AG08396 (cell line): ENCODE data around the gene BPIFB2.

ENCODE experiments used
- DNase-seq: peaks from one replicate; pipeline ENCODE4 v3.0.0; 2012; ENCODE audit warnings: low spot score, mixed read lengths

BPIFB2 gene

DNA sequence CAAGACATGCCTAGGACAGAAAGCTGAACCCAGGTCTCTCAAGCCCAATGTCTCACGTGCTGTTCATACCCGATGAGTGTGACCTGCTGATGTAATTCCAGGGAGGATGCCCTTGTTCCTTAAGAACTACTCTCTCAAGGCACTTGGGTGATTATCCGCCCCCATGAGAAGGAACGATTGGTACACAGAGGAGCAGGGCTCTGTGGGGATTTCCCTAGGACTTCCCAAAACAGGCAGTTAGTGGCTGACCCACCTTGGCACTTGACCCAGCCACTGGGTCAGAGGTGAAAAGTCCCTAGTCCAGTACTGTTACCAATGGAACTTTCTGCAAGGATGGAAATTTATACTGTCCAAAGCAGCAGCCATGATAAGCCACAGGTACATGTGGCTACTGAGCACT lies 14.8 kb downstream of the BPIFB2 start:
- DNase-seq = no peak

GRCh38 chr20:33022694-33023438 lies 15.4 kb downstream of the BPIFB2 start:
- DNase-seq = no peak

- DNase-seq = no peak
These were observed 16.1 kb downstream of the BPIFB2 start for GRCh38 chr20:33023439-33024242.

GRCh38 chr20:33024243-33024560 lies 16.7 kb downstream of the BPIFB2 start:
- DNase-seq = no peak

GRCh38 chr20:33024609-33025317 lies 17.3 kb downstream of the BPIFB2 start:
- DNase-seq = no peak

DNA sequence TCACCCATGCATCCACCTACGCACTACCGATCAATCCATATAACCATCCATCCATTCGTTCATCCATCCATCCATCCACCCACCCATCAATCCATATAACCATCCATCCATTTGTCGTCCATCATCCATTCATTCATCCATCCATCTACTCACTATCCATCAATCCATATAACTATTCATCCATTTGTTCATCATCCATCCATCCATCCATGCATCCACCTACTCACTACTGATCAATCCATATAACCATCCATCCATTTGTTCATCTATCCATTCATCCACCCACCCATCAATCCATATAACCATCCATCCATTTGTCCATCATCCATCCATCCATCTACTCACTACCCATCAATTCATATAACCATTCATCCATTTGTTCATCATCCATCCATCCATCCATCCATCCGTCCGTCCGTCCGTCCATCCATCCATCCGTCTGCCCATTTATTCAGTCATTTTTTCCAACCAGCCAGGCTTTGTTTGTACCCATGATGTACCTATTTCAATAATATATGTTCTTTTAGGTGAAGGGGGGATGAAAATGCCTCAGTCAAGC lies 17.9 kb downstream of the BPIFB2 start:
- no peak for DNase-seq

- DNase-seq = no peak
These were observed 18.7 kb downstream of the BPIFB2 start for GRCh38 chr20:33026072-33026778.

DNA sequence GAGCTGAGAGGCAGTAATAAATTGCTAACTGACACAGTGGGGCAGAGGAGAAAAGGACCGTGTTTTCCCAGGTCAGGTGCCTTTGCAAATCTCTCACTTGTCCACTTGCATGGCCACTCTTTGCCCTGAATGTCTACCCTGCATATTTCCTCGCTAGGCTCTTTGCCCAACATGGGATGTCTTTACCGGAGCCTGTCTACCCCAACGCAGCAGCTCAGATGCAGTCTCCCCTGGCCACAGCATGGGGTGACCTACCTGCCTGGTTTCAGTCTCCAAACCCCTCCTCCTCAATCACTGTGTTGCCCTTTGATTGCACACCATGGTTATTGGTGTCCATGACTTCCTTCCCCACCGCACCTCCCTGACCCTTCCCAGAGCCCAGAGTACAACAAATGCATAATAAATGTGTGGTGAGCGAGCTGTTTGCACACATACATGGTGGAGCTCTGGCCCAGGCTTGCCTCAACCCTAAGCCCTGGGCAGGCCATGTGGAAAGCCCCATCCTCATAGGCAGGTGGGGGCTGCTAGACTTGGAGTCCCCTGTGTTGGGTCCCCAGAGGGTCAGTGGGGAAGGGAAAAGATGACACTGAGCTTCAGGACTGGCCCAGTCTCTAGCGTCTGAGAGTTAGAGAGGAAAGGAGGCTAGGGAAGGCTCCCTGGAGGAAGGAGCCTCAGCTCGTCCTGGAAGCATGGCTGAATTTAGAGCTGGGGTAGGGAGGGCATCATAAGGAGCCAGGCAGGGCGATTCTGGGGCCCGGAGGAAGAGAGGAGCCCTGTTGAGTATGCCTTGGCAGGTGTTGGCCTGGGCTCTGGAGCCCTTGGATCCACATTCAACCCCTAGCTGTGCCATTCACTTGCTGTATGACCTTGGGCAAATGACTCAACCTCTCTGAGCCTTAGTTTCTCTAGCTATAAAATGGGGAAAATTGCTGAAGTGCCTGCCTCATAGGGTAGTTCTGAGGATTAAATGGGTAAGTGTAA lies 19.6 kb downstream of the BPIFB2 start:
- no peak for DNase-seq

- no peak for DNase-seq
These were observed 20.6 kb downstream of the BPIFB2 start for GRCh38 chr20:33027769-33028751.

DNA sequence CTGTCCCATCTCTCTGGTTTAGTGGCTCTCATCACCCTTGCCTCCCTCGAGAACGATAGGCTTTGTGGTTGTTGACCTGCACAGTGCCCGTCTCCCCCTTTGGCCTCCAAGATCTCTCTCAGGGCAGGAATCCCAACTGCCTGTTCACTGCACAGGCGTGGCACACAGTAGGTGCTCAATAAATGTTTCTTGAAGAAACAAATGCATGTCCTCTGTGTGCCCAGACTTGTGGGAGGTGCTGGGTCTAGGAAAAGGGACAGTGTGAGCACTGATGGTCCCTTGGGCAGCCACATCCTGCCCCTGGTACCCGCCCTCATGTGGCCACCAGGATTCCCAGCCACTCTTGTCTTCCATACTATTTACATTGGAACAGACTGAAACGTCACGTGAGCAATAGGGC lies 21.4 kb downstream of the BPIFB2 start:
- no peak for DNase-seq

DNA sequence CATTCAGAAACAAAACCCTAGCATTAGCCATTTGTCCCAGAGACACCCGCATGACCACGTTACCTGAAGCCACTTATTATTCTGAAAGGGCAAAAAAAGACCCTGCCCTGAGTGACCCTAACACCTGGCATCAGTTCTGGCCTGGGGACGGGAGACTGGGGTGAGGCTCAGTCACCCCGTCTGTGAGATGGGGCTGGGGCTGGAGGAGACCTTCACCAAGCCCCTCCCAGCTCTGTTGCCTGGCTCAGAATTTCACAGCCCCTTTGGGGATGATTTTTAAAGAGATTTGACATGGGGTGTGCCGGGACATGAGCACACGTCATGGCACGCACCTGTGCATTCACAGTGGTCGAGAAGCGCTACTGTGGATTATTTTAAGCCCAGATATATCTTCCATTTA lies 22.6 kb downstream of the BPIFB2 start:
- no peak for DNase-seq

DNA sequence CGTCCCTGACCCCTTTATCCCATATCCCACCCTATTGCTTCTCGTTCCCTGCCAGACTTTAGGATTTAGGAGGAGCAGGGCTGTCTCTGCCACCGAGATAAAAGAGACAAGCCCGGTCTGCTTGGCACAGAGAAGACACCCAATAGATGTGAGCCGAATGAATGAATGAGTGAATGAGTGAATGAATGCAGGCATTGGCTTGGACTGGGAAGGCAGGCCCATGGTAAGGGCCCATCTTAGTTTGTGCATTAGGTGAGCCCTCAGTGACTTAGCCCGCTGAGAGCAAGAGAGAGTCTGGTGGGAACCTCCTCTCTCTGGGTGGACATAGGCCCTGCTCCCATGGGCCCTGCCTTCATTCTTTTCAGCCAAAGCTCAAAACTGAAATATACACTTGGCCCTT lies 23.1 kb downstream of the BPIFB2 start:
- DNase-seq = no peak

DNA sequence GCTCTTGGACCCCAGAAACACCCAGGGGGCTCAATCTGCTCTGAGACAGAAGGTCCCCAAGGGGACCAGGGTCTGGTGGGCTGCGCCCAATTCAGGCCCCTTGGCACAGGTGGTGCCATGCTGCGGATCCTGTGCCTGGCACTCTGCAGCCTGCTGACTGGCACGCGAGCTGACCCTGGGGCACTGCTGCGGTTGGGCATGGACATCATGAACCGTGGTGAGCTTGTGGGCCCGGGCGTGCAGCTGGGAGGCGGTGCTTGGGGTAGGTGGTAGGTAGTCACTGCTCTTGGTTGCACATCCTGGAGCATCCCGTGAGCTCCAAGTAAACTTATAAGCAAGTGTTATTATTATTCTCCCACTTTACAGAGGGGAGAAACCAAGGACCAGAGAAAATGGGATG lies 24.0 kb downstream of the BPIFB2 start, which contains the start of gene BPIFB6:
BPIFB6 (plus strand) TSS at position 118 of the 400 bp plus-strand sequence; CDS start at position 118, 0 bp downstream.
- no peak for DNase-seq

DNA sequence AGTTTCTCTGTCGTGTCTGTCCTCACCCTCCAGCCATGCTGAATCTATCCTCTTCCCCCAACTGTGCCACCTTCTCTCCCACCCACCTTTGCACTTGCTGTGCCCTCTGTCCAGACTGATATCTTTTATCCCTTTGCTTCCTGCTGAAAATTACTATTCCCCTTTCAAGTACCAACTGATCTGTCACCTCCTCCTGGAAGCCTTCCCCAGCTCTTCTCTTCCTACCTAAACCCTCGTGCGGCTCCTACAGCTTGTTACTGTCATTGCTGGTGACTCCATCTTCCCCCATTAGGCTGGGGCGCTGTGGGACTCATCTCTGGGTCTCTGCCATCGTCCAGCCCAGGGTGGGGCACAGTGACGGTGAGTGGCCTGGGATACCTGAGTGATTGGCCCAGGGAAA lies 25.1 kb downstream of the BPIFB2 start:
- no peak for DNase-seq

DNA sequence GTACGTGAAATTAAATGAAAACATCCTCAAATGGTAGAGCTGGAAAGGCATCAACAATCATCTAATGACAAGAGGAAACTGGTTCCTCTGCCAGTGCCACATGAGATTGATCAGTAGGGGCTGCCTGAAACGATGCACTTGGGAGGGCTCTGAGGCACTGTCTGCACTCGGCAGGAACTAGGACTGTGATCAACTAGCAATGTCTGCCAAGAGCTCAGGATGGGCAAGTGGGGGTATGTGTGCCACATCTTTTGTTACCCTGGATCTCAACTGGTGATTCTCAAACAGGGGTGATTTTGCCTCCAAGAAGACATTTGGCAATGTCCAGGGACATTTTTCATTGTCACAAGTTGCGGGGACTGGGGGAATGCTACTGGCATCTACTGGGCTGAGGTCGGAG lies 25.9 kb downstream of the BPIFB2 start:
- DNase-seq = no peak

DNA sequence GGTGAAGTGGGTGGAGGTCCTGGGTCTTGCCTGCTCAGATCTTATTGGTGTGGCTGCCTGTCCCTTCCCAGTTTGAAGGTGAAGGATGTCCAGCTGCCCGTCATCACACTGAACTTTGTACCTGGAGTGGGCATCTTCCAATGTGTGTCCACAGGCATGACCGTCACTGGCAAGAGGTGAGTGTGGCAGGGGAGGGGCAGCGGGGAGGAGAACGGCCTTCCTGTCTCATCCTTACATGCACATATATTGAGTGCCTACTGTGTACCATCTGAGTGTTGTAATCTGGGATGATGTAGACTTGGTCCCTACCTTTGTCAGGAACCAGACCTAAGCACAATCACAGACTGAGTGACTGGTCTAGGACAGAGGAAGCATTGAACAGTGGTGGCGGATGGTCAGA lies 26.6 kb downstream of the BPIFB2 start:
- no peak for DNase-seq

GRCh38 chr20:33034901-33035492 lies 27.5 kb downstream of the BPIFB2 start:
- DNase-seq = no peak

GRCh38 chr20:33037456-33037855 lies 30.0 kb downstream of the BPIFB2 start:
- DNase-seq = no peak

DNA sequence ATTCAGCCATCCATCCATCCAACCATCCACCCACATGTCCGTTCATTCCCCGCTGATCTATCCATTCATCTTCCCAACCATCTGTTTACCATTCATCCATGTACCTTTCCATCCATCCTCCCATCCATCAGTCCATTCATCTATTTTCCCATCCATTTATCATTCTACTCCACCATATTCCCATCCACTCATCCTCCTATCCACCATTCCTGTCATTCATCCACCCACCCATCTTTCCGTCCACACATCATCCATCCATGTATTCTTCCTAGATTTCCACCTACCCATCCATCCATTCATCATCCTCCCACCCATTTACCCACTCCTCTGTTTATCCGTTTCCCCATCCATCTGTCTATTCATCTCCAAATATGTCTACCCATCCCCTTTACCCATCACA lies 30.7 kb downstream of the BPIFB2 start:
- no peak for DNase-seq
